Liver (tissue), 9 donors: ENCODE results near the gene FBXO21. TPM values are rescaled to one million over a fixed set of nuclear protein-coding genes. Genes with fewer than 3 reads are reported as not detected.

Experiments
- DNase-seq: peaks from one replicate; pipeline ENCODE4 v3.0.0-alpha.2; 2017; ENCODE audit warnings: low spot score
- H3K27ac ChIP-seq, 2 donors: one replicate each; pipeline ENCODE4 v1.7.0; 2013; ENCODE audit warnings: inconsistent platforms in 2 of 2, low read length in 2 of 2, control low read depth in 1 of 2, low read depth in 1 of 2, mild to moderate bottlenecking in 1 of 2
- H3K27me3 ChIP-seq, 4 donors: one replicate each; pipeline versions ENCODE4 v1.6.1 to v1.7.0; 2013; ENCODE audit warnings: low read length in 3 of 4, inconsistent platforms in 1 of 4, mild to moderate bottlenecking in 1 of 4, moderate library complexity in 1 of 4; ENCODE audit not compliant: control insufficient read depth in 4 of 4, insufficient read depth in 4 of 4
- H3K36me3 ChIP-seq, 4 donors: one replicate each; pipeline versions ENCODE4 v1.6.1 to v1.7.0; 2013; ENCODE audit warnings: low read length in 3 of 4, mild to moderate bottlenecking in 3 of 4, low read depth in 1 of 4, moderate library complexity in 1 of 4; ENCODE audit not compliant: control insufficient read depth in 4 of 4, insufficient read depth in 3 of 4
- H3K4me1 ChIP-seq, 4 donors: one replicate each; pipeline versions ENCODE4 v1.6.1 to v1.7.0; 2013; ENCODE audit warnings: low read length in 3 of 4, mild to moderate bottlenecking in 3 of 4, moderate library complexity in 1 of 4; ENCODE audit not compliant: control insufficient read depth in 4 of 4, insufficient read depth in 4 of 4
- H3K4me3 ChIP-seq, 3 donors: one replicate each; pipeline versions ENCODE4 v1.6.1 to v1.7.0; 2013; ENCODE audit warnings: low read length in 3 of 3, control low read depth in 1 of 3, low read depth in 1 of 3, mild to moderate bottlenecking in 1 of 3
- H3K9ac ChIP-seq, 2 donors: one replicate each; pipeline ENCODE4 v1.7.0; 2013; ENCODE audit warnings: low read length in 2 of 2, mild to moderate bottlenecking in 2 of 2, moderate library complexity in 2 of 2, control low read depth in 1 of 2, low read depth in 1 of 2
- H3K9me3 ChIP-seq, 4 donors: one replicate each; pipeline versions ENCODE4 v1.6.1 to v1.7.0; 2013; ENCODE audit warnings: low read length in 3 of 4; ENCODE audit not compliant: control insufficient read depth in 4 of 4
- ATF3 ChIP-seq: IDR thresholded peaks from 2 replicates; pipeline ENCODE4 v1.6.1; 2016; ENCODE audit warnings: antibody characterized with exemption
- EGR1 ChIP-seq, 2 donors: IDR thresholded peaks; 2 replicates each; pipeline ENCODE4 v1.6.1; 2016 to 2018; ENCODE audit warnings: antibody characterized with exemption in 2 of 2, low read depth in 2 of 2
- FOXA2 ChIP-seq: IDR thresholded peaks from 2 replicates; pipeline ENCODE4 v1.6.1; 2016; ENCODE audit warnings: antibody characterized with exemption
- HNF4A ChIP-seq, 2 donors: conservative IDR thresholded peaks; 2 replicates each; pipeline ENCODE4 v1.6.1; 2016; ENCODE audit warnings: antibody characterized with exemption in 2 of 2, mild to moderate bottlenecking in 2 of 2
- NR2F2 ChIP-seq: IDR thresholded peaks from 2 replicates; pipeline ENCODE4 v1.6.1; 2016; ENCODE audit warnings: antibody characterized with exemption
- RAD21 ChIP-seq, 2 donors: IDR thresholded peaks; 2 replicates each; pipeline ENCODE4 v1.6.1; 2016; ENCODE audit warnings: antibody characterized with exemption in 2 of 2, mild to moderate bottlenecking in 2 of 2
- RXRA ChIP-seq, 2 donors: IDR thresholded peaks; 2 replicates each; pipeline ENCODE4 v1.6.1; 2017 to 2018; ENCODE audit warnings: antibody characterized with exemption in 2 of 2, mild to moderate bottlenecking in 1 of 2
- SP1 ChIP-seq: IDR thresholded peaks from 2 replicates; pipeline ENCODE4 v1.6.1; 2018; ENCODE audit warnings: antibody characterized with exemption, mild to moderate bottlenecking
- TAF1 ChIP-seq: conservative IDR thresholded peaks from 2 replicates; pipeline ENCODE4 v1.6.1; 2016; ENCODE audit warnings: antibody characterized with exemption, mild to moderate bottlenecking
- YY1 ChIP-seq: IDR thresholded peaks from 2 replicates; pipeline ENCODE4 v1.6.1; 2016; ENCODE audit warnings: antibody characterized with exemption, mild to moderate bottlenecking
- ZBTB33 ChIP-seq: IDR thresholded peaks from 2 replicates; pipeline ENCODE4 v1.6.1; 2016; ENCODE audit warnings: antibody characterized with exemption
- WGBS: extraction: QIAGEN DNeasy Blood & Tissue Kit; methylation state at CpG from one replicate; pipeline ENCODE4 v1.1.7; 2013; 5-methylcytosine and 5-hydroxymethylcytosine counted together
- polyA plus RNA-seq, 2 donors: library from polyadenylated mRNA; stranded (reverse) in 1 of 2; unstranded in 1 of 2; fragments of 200-250 nt in 1 of 2; fragments of >200 nt in 1 of 2; fragmentation: Nextera tagmentation in 1 of 2; extraction: Ambion mirVana in 1 of 2; gene quantifications; one replicate each; pipeline versions ENCODE4 v1.2.1 to v1.2.3, GENCODE V29; 2013 to 2015
- total RNA-seq, 2 donors: library from RNA; depleted of rRNA; stranded (reverse); fragments of >200 nt; gene quantifications; one replicate each; pipeline ENCODE4 v1.2.3, GENCODE V29; 2014
- TF ChIP-seq, protein P1 (sequence below): IDR thresholded peaks from 2 replicates; pipeline ENCODE4 v1.6.1; 2016; ENCODE audit warnings: antibody characterized with exemption
- TF ChIP-seq, protein P2 (sequence below): IDR thresholded peaks from 2 replicates; pipeline ENCODE4 v1.6.1; 2016; ENCODE audit warnings: antibody characterized with exemption, mild to moderate bottlenecking
- donor health status: healthy.
- donor health status: healthy.
- donor health status: healthy.
- donor health status: healthy.
- donor health status: healthy.

FBXO21 gene
- total and polyA plus RNA-seq, 4 donors = 12.9 to 54.4 (median 21.1) TPM

GRCh38 chr12:117231750-117232149 is 41.5 kb upstream of the FBXO21 start:
- no peaks in the 10 kb centered on the region for H3K9me3 ChIP-seq
- TF ChIP-seq HNF4A (conservative IDR thresholded peaks at IDR 0.05) (no peak), ATF3 (no peak), FOXA2 (no peak), EGR1 (IDR thresholded peaks at IDR 0.05; ENCODE audit: low read depth in 2 of 2) (no peak), TAF1 (no peak), SP1 (no peak)
- TF ChIP-seq, protein P1, sequence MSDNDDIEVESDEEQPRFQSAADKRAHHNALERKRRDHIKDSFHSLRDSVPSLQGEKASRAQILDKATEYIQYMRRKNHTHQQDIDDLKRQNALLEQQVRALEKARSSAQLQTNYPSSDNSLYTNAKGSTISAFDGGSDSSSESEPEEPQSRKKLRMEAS = no peak
- H3K27ac ChIP-seq = no peak overlapping the region
- no peak for DNase-seq
- H3K27me3 ChIP-seq = peaks cover 0 to 3% (median 1%) of the 10 kb centered on the region in 4 donors
- H3K9ac ChIP-seq = no peak overlapping the region
- no peaks in the 10 kb centered on the region for H3K36me3 ChIP-seq
- H3K4me3 ChIP-seq = no peak overlapping the region
- 84% methylated on average over 11 of the region's 11 CpGs for WGBS
- H3K4me1 ChIP-seq = no peaks in the 10 kb centered on the region

- WGBS = 70% methylated on average over 2 of the region's 2 CpGs
These were observed 38.0 kb upstream of the FBXO21 start for GRCh38 chr12:117228239-117228638.

More at GRCh38 chr12:117228239-117228638, 38.0 kb upstream of the FBXO21 start:
- TF ChIP-seq RAD21 (IDR thresholded peaks at IDR 0.05) (no peak), ZBTB33 (no peak), YY1 (no peak), FOXA2 (no peak), ATF3 (no peak), RXRA (IDR thresholded peaks at IDR 0.05) (no peak), HNF4A (conservative IDR thresholded peaks at IDR 0.05) (no peak), NR2F2 (no peak)
- TF ChIP-seq, protein P2, sequence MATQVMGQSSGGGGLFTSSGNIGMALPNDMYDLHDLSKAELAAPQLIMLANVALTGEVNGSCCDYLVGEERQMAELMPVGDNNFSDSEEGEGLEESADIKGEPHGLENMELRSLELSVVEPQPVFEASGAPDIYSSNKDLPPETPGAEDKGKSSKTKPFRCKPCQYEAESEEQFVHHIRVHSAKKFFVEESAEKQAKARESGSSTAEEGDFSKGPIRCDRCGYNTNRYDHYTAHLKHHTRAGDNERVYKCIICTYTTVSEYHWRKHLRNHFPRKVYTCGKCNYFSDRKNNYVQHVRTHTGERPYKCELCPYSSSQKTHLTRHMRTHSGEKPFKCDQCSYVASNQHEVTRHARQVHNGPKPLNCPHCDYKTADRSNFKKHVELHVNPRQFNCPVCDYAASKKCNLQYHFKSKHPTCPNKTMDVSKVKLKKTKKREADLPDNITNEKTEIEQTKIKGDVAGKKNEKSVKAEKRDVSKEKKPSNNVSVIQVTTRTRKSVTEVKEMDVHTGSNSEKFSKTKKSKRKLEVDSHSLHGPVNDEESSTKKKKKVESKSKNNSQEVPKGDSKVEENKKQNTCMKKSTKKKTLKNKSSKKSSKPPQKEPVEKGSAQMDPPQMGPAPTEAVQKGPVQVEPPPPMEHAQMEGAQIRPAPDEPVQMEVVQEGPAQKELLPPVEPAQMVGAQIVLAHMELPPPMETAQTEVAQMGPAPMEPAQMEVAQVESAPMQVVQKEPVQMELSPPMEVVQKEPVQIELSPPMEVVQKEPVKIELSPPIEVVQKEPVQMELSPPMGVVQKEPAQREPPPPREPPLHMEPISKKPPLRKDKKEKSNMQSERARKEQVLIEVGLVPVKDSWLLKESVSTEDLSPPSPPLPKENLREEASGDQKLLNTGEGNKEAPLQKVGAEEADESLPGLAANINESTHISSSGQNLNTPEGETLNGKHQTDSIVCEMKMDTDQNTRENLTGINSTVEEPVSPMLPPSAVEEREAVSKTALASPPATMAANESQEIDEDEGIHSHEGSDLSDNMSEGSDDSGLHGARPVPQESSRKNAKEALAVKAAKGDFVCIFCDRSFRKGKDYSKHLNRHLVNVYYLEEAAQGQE = no peak
- TF ChIP-seq, protein P1 = no peak
- H3K4me3 ChIP-seq = no peak overlapping the region
- no peaks in the 10 kb centered on the region for H3K36me3 ChIP-seq
- no peaks in the 10 kb centered on the region for H3K9me3 ChIP-seq
- no peak for DNase-seq
- H3K9ac ChIP-seq = no peak overlapping the region
- H3K27me3 ChIP-seq = peaks cover 0 to 3% (median 1%) of the 10 kb centered on the region in 4 donors
- H3K4me1 ChIP-seq = no peaks in the 10 kb centered on the region
- H3K27ac ChIP-seq = no peak overlapping the region
